Measurements from ENCODE around the gene PTPRM. TPM values are rescaled to one million over a fixed set of nuclear protein-coding genes. Genes with fewer than 3 reads are reported as not detected.

PTPRM gene
- total and polyA plus RNA-seq, 3 donors from 2014 or later, result 76.4 to 101 (median 94.6) TPM

DNA sequence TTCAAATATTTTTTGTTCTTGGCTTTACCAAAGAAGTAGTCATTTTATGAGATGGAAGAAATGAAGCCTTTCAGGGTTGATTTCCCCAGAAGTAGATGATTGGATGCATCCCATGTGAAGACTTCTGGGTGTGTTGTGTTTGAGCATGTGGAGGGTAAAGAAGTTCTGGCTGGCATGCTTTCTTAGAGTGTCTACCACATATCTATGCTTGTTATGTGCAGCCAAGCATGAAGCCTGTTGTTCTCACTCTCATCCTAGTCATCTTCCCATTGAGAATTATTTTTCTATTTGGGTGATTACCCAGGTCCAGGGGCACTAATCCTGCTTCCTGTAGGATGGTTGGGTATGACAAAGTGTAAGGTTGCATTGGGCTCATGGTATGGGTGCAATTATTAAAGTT lies 472.9 kb downstream of the PTPRM start:
- no peaks in the 10 kb centered on the region for H3K27me3 ChIP-seq
- H3K27ac ChIP-seq, result no peak overlapping the region
- no peaks in the 10 kb centered on the region for H3K36me3 ChIP-seq (ENCODE audit: low read depth, missing control alignments)
- H3K4me1 ChIP-seq, result no peaks in the 10 kb centered on the region
- TF ChIP-seq, protein P1, sequence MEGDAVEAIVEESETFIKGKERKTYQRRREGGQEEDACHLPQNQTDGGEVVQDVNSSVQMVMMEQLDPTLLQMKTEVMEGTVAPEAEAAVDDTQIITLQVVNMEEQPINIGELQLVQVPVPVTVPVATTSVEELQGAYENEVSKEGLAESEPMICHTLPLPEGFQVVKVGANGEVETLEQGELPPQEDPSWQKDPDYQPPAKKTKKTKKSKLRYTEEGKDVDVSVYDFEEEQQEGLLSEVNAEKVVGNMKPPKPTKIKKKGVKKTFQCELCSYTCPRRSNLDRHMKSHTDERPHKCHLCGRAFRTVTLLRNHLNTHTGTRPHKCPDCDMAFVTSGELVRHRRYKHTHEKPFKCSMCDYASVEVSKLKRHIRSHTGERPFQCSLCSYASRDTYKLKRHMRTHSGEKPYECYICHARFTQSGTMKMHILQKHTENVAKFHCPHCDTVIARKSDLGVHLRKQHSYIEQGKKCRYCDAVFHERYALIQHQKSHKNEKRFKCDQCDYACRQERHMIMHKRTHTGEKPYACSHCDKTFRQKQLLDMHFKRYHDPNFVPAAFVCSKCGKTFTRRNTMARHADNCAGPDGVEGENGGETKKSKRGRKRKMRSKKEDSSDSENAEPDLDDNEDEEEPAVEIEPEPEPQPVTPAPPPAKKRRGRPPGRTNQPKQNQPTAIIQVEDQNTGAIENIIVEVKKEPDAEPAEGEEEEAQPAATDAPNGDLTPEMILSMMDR (IDR thresholded peaks at IDR 0.05), result no peak
- no peak for TF ChIP-seq POLR2A (IDR thresholded peaks at IDR 0.05)
- no peak overlapping the region for H3K4me3 ChIP-seq
- no peak for DNase-seq
- intact Hi-C loops (cut with DNase I; ENCODE audit: low total_unique reads), result no loop called here
- no peaks in the 10 kb centered on the region for H3K9me3 ChIP-seq

DNA sequence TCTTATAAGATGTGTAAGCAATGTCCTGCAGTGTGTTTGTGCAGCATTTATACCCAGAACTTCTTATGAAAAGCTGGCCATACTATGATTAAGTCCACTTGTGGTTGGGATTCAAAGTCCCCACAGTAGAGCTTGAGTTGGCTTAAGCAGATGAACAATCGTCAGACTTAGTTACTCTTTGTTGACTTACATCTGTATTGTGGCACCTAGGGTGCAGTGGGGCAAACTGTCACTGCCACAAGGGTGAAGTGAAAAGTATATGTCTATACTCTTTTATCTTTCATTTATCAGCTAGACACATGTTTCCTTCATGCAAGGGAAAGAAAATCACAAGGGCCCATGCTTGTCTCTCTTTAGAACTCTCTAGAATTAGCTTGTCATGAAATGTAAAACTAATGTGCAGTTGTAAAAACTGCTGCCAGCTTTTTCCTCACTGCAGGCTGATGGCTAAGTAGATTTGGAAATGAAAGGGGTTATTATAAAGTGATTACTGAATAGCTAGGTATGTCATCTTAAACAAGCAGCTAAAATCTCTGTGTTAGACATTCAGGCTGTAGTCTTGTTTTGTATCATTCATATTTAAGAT lies 474.5 kb downstream of the PTPRM start:
- H3K9me3 ChIP-seq, result no peaks in the 10 kb centered on the region
- H3K36me3 ChIP-seq (ENCODE audit: low read depth, missing control alignments), result no peaks in the 10 kb centered on the region
- 95 to 100% methylated on average over 1 of the region's 1 CpG for WGBS, 2 donors
- no peak for DNase-seq
- H3K27ac ChIP-seq, result no peak overlapping the region
- H3K4me1 ChIP-seq, result no peaks in the 10 kb centered on the region
- intact Hi-C loops (cut with DNase I; ENCODE audit: low total_unique reads), result no loop called here
- H3K27me3 ChIP-seq, result no peaks in the 10 kb centered on the region
- TF ChIP-seq POLR2A (IDR thresholded peaks at IDR 0.05), result no peak
- TF ChIP-seq, protein P1 (IDR thresholded peaks at IDR 0.05), result no peak
- no peak overlapping the region for H3K4me3 ChIP-seq

DNA sequence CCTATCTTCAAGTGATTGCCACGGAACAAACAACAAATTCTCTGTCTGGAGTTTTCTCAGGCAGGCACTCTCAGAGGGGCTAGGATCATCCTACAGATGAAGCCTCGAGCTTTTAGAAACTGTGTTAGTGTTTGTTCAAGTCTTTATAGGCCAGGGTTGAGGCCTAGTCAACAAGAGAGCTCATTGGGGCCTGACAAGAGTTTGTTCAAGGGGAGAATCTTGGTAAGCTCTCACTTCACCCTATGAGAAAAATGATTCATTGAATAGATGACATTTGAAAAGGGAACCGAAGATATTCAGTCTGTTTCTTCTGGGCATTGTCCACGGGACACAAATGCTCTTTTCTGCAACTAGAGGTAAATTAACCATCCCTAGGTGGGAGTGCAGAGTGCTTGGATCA lies 476.9 kb downstream of the PTPRM start:
- H3K27me3 ChIP-seq, result no peaks in the 10 kb centered on the region
- no peak overlapping the region for H3K4me3 ChIP-seq
- H3K4me1 ChIP-seq, result no peaks in the 10 kb centered on the region
- no peak for DNase-seq
- 56 to 74% methylated on average over 4 of the region's 4 CpGs for WGBS, 2 donors
- TF ChIP-seq, protein P1 (IDR thresholded peaks at IDR 0.05), result no peak
- TF ChIP-seq POLR2A (IDR thresholded peaks at IDR 0.05), result no peak
- H3K36me3 ChIP-seq (ENCODE audit: low read depth, missing control alignments), result no peaks in the 10 kb centered on the region
- intact Hi-C loops (cut with DNase I; ENCODE audit: low total_unique reads), result no loop called here
- H3K27ac ChIP-seq, result no peak overlapping the region
- no peaks in the 10 kb centered on the region for H3K9me3 ChIP-seq

DNA sequence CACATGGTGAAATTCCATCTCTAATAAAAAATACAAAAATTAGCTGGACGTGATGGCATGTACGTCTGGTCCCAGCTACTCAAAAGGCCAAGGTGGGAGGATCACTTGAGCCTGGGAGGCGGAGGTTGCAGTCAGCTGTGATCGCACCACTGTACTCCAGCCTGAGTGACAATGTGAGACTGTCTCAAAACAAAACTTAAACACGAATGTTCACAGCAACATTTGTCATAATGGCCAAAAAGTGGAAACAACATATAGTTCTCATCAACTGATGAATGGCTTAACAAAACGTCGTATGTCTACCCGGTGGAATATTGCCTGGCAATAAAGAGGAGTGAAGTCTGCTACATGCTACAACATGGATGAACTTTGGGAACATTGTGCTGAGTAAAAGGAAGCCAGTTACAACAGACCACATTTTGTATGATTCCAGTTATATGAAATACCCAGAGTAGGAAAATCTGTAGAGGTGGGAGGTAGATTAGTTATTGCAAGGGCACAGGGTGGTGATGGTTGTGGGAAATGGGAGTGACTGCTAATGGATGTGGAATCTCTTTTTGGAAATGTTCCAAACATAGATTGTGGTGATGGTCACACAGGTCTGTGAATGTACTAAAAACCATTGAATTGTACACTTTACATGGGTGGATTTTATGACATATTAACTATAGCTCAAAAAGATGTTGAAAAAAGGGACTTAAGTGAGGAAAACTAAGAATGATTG lies 478.2 kb downstream of the PTPRM start:
- no peaks in the 10 kb centered on the region for H3K4me1 ChIP-seq
- intact Hi-C loops (cut with DNase I; ENCODE audit: low total_unique reads), result no loop called here
- 90 to 97% methylated on average over 8 of the region's 8 CpGs for WGBS, 2 donors
- H3K27me3 ChIP-seq, result no peaks in the 10 kb centered on the region
- no peak overlapping the region for H3K4me3 ChIP-seq
- H3K36me3 ChIP-seq (ENCODE audit: low read depth, missing control alignments), result no peaks in the 10 kb centered on the region
- no peaks in the 10 kb centered on the region for H3K9me3 ChIP-seq
- TF ChIP-seq, protein P1 (IDR thresholded peaks at IDR 0.05), result no peak
- TF ChIP-seq POLR2A (IDR thresholded peaks at IDR 0.05), result no peak
- no peak for DNase-seq
- H3K27ac ChIP-seq, result no peak overlapping the region

DNA sequence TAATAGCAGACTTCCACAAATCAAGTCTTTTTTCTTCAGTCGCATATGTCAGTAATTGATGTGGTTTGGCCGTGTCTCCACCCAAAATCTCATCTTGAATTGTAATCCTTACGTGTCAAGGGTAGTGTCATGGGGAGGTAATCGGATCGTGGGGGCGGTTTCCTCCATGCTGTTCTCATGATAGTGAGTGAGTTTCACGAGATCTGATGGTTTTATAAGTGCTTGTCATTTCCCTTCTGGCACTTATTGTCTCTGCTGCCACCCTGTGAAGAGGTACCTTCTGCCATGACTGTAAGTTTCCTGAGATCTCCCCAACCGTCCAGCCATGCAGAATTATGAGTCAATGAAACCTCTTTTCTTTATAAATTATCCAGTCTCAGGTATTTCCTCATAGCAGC lies 478.8 kb downstream of the PTPRM start:
- H3K36me3 ChIP-seq (ENCODE audit: low read depth, missing control alignments), result no peaks in the 10 kb centered on the region
- 86 to 93% methylated on average over 8 of the region's 8 CpGs for WGBS, 2 donors
- H3K27me3 ChIP-seq, result no peaks in the 10 kb centered on the region
- intact Hi-C loops (cut with DNase I; ENCODE audit: low total_unique reads), result no loop called here
- H3K4me1 ChIP-seq, result no peaks in the 10 kb centered on the region
- no peaks in the 10 kb centered on the region for H3K9me3 ChIP-seq
- H3K27ac ChIP-seq, result no peak overlapping the region
- DNase-seq, result no peak
- H3K4me3 ChIP-seq, result no peak overlapping the region
- no peak for TF ChIP-seq POLR2A (IDR thresholded peaks at IDR 0.05)
- TF ChIP-seq, protein P1 (IDR thresholded peaks at IDR 0.05), result no peak
